SJCRH30 (cell line): ENCODE results near the gene MMP17. TPM values are rescaled to one million over a fixed set of nuclear protein-coding genes. Genes with fewer than 3 reads are reported as not detected.

Source experiments
- DNase-seq, 2 experiments: peaks; one replicate each; pipeline ENCODE4 v3.0.0-alpha.2; 2015 to 2020
- H3K27ac ChIP-seq: fragments of 250-450 bp; sonication (Bioruptor Pico); 2 replicates; pipeline ENCODE4 v1.5.1; 2020; ENCODE audit warnings: mild to moderate bottlenecking, moderate library complexity
- H3K27me3 ChIP-seq: fragments of 250-450 bp; sonication (Bioruptor Pico); 2 replicates; pipeline ENCODE4 v1.5.1; 2020; ENCODE audit warnings: mild to moderate bottlenecking, moderate library complexity
- H3K36me3 ChIP-seq: fragments of 250-450 bp; sonication (Bioruptor Pico); 2 replicates; pipeline ENCODE4 v1.5.1; 2020; ENCODE audit warnings: mild to moderate bottlenecking, moderate library complexity
- H3K4me1 ChIP-seq: fragments of 250-450 bp; sonication (Bioruptor Pico); 2 replicates; pipeline ENCODE4 v1.5.1; 2020; ENCODE audit warnings: mild to moderate bottlenecking, moderate library complexity
- H3K4me3 ChIP-seq: fragments of 250-450 bp; sonication (Bioruptor Pico); 2 replicates; pipeline ENCODE4 v1.5.1; 2020; ENCODE audit warnings: mild to moderate bottlenecking, moderate library complexity
- H3K9me3 ChIP-seq: fragments of 250-450 bp; sonication (Bioruptor Pico); replicated peaks from 2 replicates; pipeline ENCODE4 v1.5.1; 2020; ENCODE audit warnings: mild to moderate bottlenecking, moderate library complexity
- total RNA-seq: library from RNA; depleted of rRNA; stranded (reverse); fragments of >200 nt; shearing (Covaris generic); gene quantifications from 2 replicates; pipeline ENCODE4 v1.2.3, GENCODE V29; 2014

MMP17 gene
- total RNA-seq, 1 experiment from 2014 or later = 2.3 TPM

GRCh38 chr12:131831635-131832041 is 3.4 kb downstream of the MMP17 start:
- peak; percentile 22 to 61 for DNase-seq
- H3K27ac ChIP-seq = no peak overlapping the region

GRCh38 chr12:131832321-131833231 is 4.4 kb downstream of the MMP17 start:
- Histone ChIP-seq H3K27ac (no peak overlapping the region), H3K27me3 (no peaks in the 10 kb centered on the region; the same call in 1 of the 2 replicates), H3K4me3 (peak overlapping the region; percentile 49), H3K36me3 (no peaks in the 10 kb centered on the region), H3K4me1 (no peaks in the 10 kb centered on the region), H3K9me3 (no peaks in the 10 kb centered on the region)
- peak; percentile 78 to 82 for DNase-seq

More at GRCh38 chr12:131831635-131832041, 3.4 kb downstream of the MMP17 start:
- Histone ChIP-seq H3K9me3 (no peaks in the 10 kb centered on the region), H3K4me1 (no peaks in the 10 kb centered on the region), H3K27me3 (no peaks in the 10 kb centered on the region; the same call in 1 of the 2 replicates), H3K36me3 (no peaks in the 10 kb centered on the region), H3K4me3 (peak overlapping the region; percentile 54)

- no peaks in the 10 kb centered on the region; the same call in 1 of the 2 replicates for H3K27me3 ChIP-seq
- H3K27ac ChIP-seq = no peak overlapping the region
Observed at GRCh38 chr12:131833288-131833895, 5.2 kb downstream of the MMP17 start.

GRCh38 chr12:131833896-131834641 is 5.9 kb downstream of the MMP17 start:
- no peaks in the 10 kb centered on the region for H3K9me3 ChIP-seq
- no peaks in the 10 kb centered on the region for H3K36me3 ChIP-seq
- peak; percentile 34 to 58 for DNase-seq
- H3K27me3 ChIP-seq = no peaks in the 10 kb centered on the region; the same call in 1 of the 2 replicates
- H3K4me3 ChIP-seq = no peak overlapping the region
- H3K27ac ChIP-seq = no peak overlapping the region
- no peaks in the 10 kb centered on the region for H3K4me1 ChIP-seq

More at GRCh38 chr12:131833288-131833895, 5.2 kb downstream of the MMP17 start:
- Histone ChIP-seq H3K9me3 (no peaks in the 10 kb centered on the region), H3K4me3 (no peak overlapping the region), H3K4me1 (no peaks in the 10 kb centered on the region), H3K36me3 (no peaks in the 10 kb centered on the region)
- DNase-seq = no peak

GRCh38 chr12:131834798-131835615 is 6.8 kb downstream of the MMP17 start:
- H3K4me1 ChIP-seq = no peaks in the 10 kb centered on the region
- no peaks in the 10 kb centered on the region for H3K27me3 ChIP-seq
- DNase-seq = no peak
- no peaks in the 10 kb centered on the region for H3K9me3 ChIP-seq
- no peak overlapping the region for H3K27ac ChIP-seq
- no peaks in the 10 kb centered on the region for H3K36me3 ChIP-seq
- H3K4me3 ChIP-seq = no peak overlapping the region

GRCh38 chr12:131835616-131836171 is 7.5 kb downstream of the MMP17 start:
- Histone ChIP-seq H3K4me3 (no peak overlapping the region), H3K36me3 (no peaks in the 10 kb centered on the region), H3K9me3 (no peaks in the 10 kb centered on the region), H3K27ac (no peak overlapping the region), H3K4me1 (no peaks in the 10 kb centered on the region), H3K27me3 (no peaks in the 10 kb centered on the region)
- DNase-seq = no peak

GRCh38 chr12:131836193-131836592 is 8.0 kb downstream of the MMP17 start:
- Histone ChIP-seq H3K4me3 (no peak overlapping the region), H3K27me3 (no peaks in the 10 kb centered on the region), H3K36me3 (no peaks in the 10 kb centered on the region), H3K4me1 (no peaks in the 10 kb centered on the region), H3K9me3 (no peaks in the 10 kb centered on the region), H3K27ac (no peak overlapping the region)
- peak in 1 of 2 experiments; percentile 26 for DNase-seq

GRCh38 chr12:131836714-131837397 is 8.7 kb downstream of the MMP17 start:
- Histone ChIP-seq H3K36me3 (no peaks in the 10 kb centered on the region), H3K9me3 (no peaks in the 10 kb centered on the region), H3K27me3 (no peaks in the 10 kb centered on the region), H3K4me3 (no peak overlapping the region), H3K27ac (no peak overlapping the region), H3K4me1 (no peaks in the 10 kb centered on the region)
- DNase-seq = no peak

GRCh38 chr12:131840643-131841416 is 12.6 kb downstream of the MMP17 start:
- DNase-seq = no peak
- H3K4me3 ChIP-seq = no peak overlapping the region
- H3K36me3 ChIP-seq = no peaks in the 10 kb centered on the region

GRCh38 chr12:131841547-131841946 is 13.4 kb downstream of the MMP17 start:
- H3K9me3 ChIP-seq = no peaks in the 10 kb centered on the region
- no peak overlapping the region for H3K4me3 ChIP-seq
- no peak overlapping the region for H3K27ac ChIP-seq
- DNase-seq = no peak
- H3K27me3 ChIP-seq = peaks cover 6% of the 10 kb centered on the region; the same call in 1 of the 2 replicates
- H3K4me1 ChIP-seq = no peaks in the 10 kb centered on the region
- H3K36me3 ChIP-seq = no peaks in the 10 kb centered on the region

More at GRCh38 chr12:131840643-131841416, 12.6 kb downstream of the MMP17 start:
- H3K4me1 ChIP-seq = no peaks in the 10 kb centered on the region
- peaks cover 3% of the 10 kb centered on the region; the same call in 1 of the 2 replicates for H3K27me3 ChIP-seq
- H3K27ac ChIP-seq = no peak overlapping the region
- no peaks in the 10 kb centered on the region for H3K9me3 ChIP-seq

- no peaks in the 10 kb centered on the region for H3K4me1 ChIP-seq
- H3K36me3 ChIP-seq = no peaks in the 10 kb centered on the region
- no peak overlapping the region for H3K4me3 ChIP-seq
- peaks cover 6% of the 10 kb centered on the region; the same call in 1 of the 2 replicates for H3K27me3 ChIP-seq
- DNase-seq = no peak
- no peaks in the 10 kb centered on the region for H3K9me3 ChIP-seq
- no peak overlapping the region for H3K27ac ChIP-seq
Observed at GRCh38 chr12:131842169-131842568, 14.0 kb downstream of the MMP17 start.

GRCh38 chr12:131843527-131843926 is 15.3 kb downstream of the MMP17 start:
- Histone ChIP-seq H3K9me3 (no peaks in the 10 kb centered on the region), H3K4me3 (no peak overlapping the region), H3K36me3 (no peaks in the 10 kb centered on the region), H3K27me3 (peaks cover 6% of the 10 kb centered on the region; the same call in 1 of the 2 replicates), H3K4me1 (no peaks in the 10 kb centered on the region), H3K27ac (no peak overlapping the region)
- DNase-seq = no peak

GRCh38 chr12:131844140-131844539 is 15.9 kb downstream of the MMP17 start:
- DNase-seq = no peak
- no peaks in the 10 kb centered on the region for H3K9me3 ChIP-seq
- H3K27ac ChIP-seq = no peak overlapping the region
- H3K4me3 ChIP-seq = no peak overlapping the region
- H3K36me3 ChIP-seq = no peaks in the 10 kb centered on the region
- peaks cover 6% of the 10 kb centered on the region; the same call in 1 of the 2 replicates for H3K27me3 ChIP-seq
- no peaks in the 10 kb centered on the region for H3K4me1 ChIP-seq
